ENCODE data around the gene STARD3.
"Not testable (repeated sequence)": the region's sequence is repeated elsewhere in the genome, so short reads cannot be mapped to it uniquely, and the experiment has no call there.

STARD3 gene

GRCh38 chr17:39636927-39637736, at the start of gene STARD3:
Gene STARD3 (plus strand): TSS chr17:39637144. CDS start chr17:39653532, 16,388 bp downstream.
- DNase-seq (ENCODE audit: low read depth) = peak; percentile 86

- not testable (repeated sequence) for DNase-seq (ENCODE audit: low read depth)
Observed at GRCh38 chr17:39590180-39590579, 46.8 kb upstream of the STARD3 start.

GRCh38 chr17:39591958-39592954, 44.7 kb upstream of the STARD3 start:
- no peak for DNase-seq (ENCODE audit: low read depth)

GRCh38 chr17:39593371-39593770, 43.6 kb upstream of the STARD3 start:
- no peak for DNase-seq (ENCODE audit: low read depth)

- DNase-seq (ENCODE audit: low read depth) = no peak
Observed at GRCh38 chr17:39595294-39595693, 41.6 kb upstream of the STARD3 start.

GRCh38 chr17:39595928-39596510, 40.9 kb upstream of the STARD3 start:
- DNase-seq (ENCODE audit: low read depth) = no peak

GRCh38 chr17:39596543-39597267, 40.2 kb upstream of the STARD3 start:
- no peak for DNase-seq (ENCODE audit: low read depth)

GRCh38 chr17:39597372-39598046, 39.4 kb upstream of the STARD3 start:
- no peak for DNase-seq (ENCODE audit: low read depth)

- DNase-seq (ENCODE audit: low read depth) = no peak
Observed at GRCh38 chr17:39598047-39598481, 38.9 kb upstream of the STARD3 start.

GRCh38 chr17:39598630-39599003, 38.3 kb upstream of the STARD3 start:
- no peak for DNase-seq (ENCODE audit: low read depth)

GRCh38 chr17:39599004-39599664, 37.8 kb upstream of the STARD3 start:
- no peak for DNase-seq (ENCODE audit: low read depth)

GRCh38 chr17:39599665-39600231, 37.2 kb upstream of the STARD3 start:
- DNase-seq (ENCODE audit: low read depth) = no peak

GRCh38 chr17:39600288-39600996, 36.5 kb upstream of the STARD3 start:
- no peak for DNase-seq (ENCODE audit: low read depth)

GRCh38 chr17:39600997-39601597, 35.8 kb upstream of the STARD3 start:
- DNase-seq (ENCODE audit: low read depth) = no peak

GRCh38 chr17:39601758-39602532, 35.0 kb upstream of the STARD3 start:
- DNase-seq (ENCODE audit: low read depth) = no peak

GRCh38 chr17:39602533-39603303, 34.2 kb upstream of the STARD3 start:
- DNase-seq (ENCODE audit: low read depth) = no peak

- DNase-seq (ENCODE audit: low read depth) = no peak
Observed at GRCh38 chr17:39603304-39604016, 33.5 kb upstream of the STARD3 start.
